GM23248 (cell line): ENCODE results near the gene MYORG. TPM values are rescaled to one million over a fixed set of nuclear protein-coding genes. Genes with fewer than 3 reads are reported as not detected.

Experiments
- DNase-seq: peaks from one replicate; pipeline ENCODE4 v3.0.0-alpha.2; 2015
- H2AFZ ChIP-seq: fragments of 200-600 bp; sonication (generic); 2 replicates; pipeline ENCODE4 v1.6.1; 2016; ENCODE audit warnings: antibody characterized with exemption
- H3F3A ChIP-seq: fragments of 200-600 bp; sonication (generic); 2 replicates; pipeline ENCODE4 v1.6.1; 2016; ENCODE audit warnings: mild to moderate bottlenecking, antibody characterized with exemption, mixed run types; ENCODE audit not compliant: insufficient read depth
- H3K27ac ChIP-seq: fragments of 200-600 bp; sonication (generic); 2 replicates; pipeline ENCODE4 v1.5.1; 2016; ENCODE audit warnings: mild to moderate bottlenecking
- H3K27me3 ChIP-seq: fragments of 200-600 bp; sonication (generic); replicated peaks from 2 replicates; pipeline ENCODE4 v1.6.1; 2016; ENCODE audit warnings: mild to moderate bottlenecking; ENCODE audit not compliant: insufficient read depth
- H3K36me3 ChIP-seq: fragments of 200-600 bp; sonication (generic); 2 replicates; pipeline ENCODE4 v1.6.1; 2016; ENCODE audit warnings: low read depth, mild to moderate bottlenecking
- H3K4me1 ChIP-seq: fragments of 200-600 bp; sonication (generic); 2 replicates; pipeline ENCODE4 v1.6.1; 2016; ENCODE audit warnings: mild to moderate bottlenecking; ENCODE audit not compliant: insufficient read depth
- H3K4me2 ChIP-seq: fragments of 200-600 bp; sonication (generic); one replicate; pipeline ENCODE4 v1.6.1; 2016; ENCODE audit warnings: mild to moderate bottlenecking; ENCODE audit not compliant: unreplicated experiment
- H3K4me3 ChIP-seq: fragments of 200-600 bp; sonication (generic); 2 replicates; pipeline ENCODE4 v1.5.1; 2016; ENCODE audit warnings: mild to moderate bottlenecking
- H3K79me2 ChIP-seq: fragments of 200-600 bp; sonication (generic); 2 replicates; pipeline ENCODE4 v1.6.1; 2016; ENCODE audit warnings: mild to moderate bottlenecking; ENCODE audit not compliant: insufficient read depth
- H3K9ac ChIP-seq: fragments of 200-600 bp; sonication (generic); 2 replicates; pipeline ENCODE4 v1.6.1; 2016; ENCODE audit warnings: mild to moderate bottlenecking
- H3K9me2 ChIP-seq: fragments of 200-600 bp; sonication (generic); 2 replicates; pipeline ENCODE4 v1.6.1; 2016; ENCODE audit warnings: mixed run types, mild to moderate bottlenecking, moderate library complexity; ENCODE audit not compliant: insufficient read depth
- H3K9me3 ChIP-seq: fragments of 200-600 bp; sonication (generic); one replicate; pipeline ENCODE4 v1.6.1; 2017; ENCODE audit warnings: low read depth
- H4K20me1 ChIP-seq: fragments of 200-600 bp; sonication (generic); 2 replicates; pipeline ENCODE4 v1.6.0; 2016; ENCODE audit not compliant: insufficient read depth
- EZH2 ChIP-seq: fragments of 200-600 bp; sonication (generic); IDR thresholded peaks from 2 replicates; pipeline ENCODE4 v1.6.1; 2018; ENCODE audit warnings: antibody characterized with exemption, mild to moderate bottlenecking; ENCODE audit not compliant: insufficient read depth, poor library complexity, severe bottlenecking
- EZH2phosphoT487 ChIP-seq: fragments of 200-600 bp; sonication (generic); IDR thresholded peaks from 2 replicates; pipeline ENCODE4 v1.6.1; 2018; ENCODE audit warnings: antibody characterized with exemption, moderate library complexity, mild to moderate bottlenecking, low read depth; ENCODE audit not compliant: insufficient read depth
- WGBS, 2 experiments: methylation state at CpG; one replicate each; pipeline ENCODE4 v1.1.6; 2015 to 2017; ENCODE audit warnings: low lambda C conversion rate in 2 of 2, low coverage in 1 of 2; ENCODE audit errors: missing lambda C conversion rate in 2 of 2; 5-methylcytosine and 5-hydroxymethylcytosine counted together
- in situ Hi-C: fragments of 300-500 bp; cut with MboI; formaldehyde crosslinking; loops from 2 replicates; pipeline ENCODE4 v1.15.0; 2020
- polyA plus RNA-seq: library from polyadenylated mRNA; unstranded; fragments of >200 nt; fragmentation: Nextera tagmentation; extraction: Ambion mirVana; gene quantifications from 2 replicates; pipeline ENCODE4 v1.2.1, GENCODE V29; 2016
- total RNA-seq: library from RNA; depleted of rRNA; stranded (reverse); fragments of >200 nt; shearing (Covaris generic); gene quantifications from 2 replicates; pipeline ENCODE4 v1.2.3, GENCODE V29; 2014

Gene MYORG
- total and polyA plus RNA-seq, 2 experiments from 2014 or later: 0.73 to 1.1 TPM

DNA sequence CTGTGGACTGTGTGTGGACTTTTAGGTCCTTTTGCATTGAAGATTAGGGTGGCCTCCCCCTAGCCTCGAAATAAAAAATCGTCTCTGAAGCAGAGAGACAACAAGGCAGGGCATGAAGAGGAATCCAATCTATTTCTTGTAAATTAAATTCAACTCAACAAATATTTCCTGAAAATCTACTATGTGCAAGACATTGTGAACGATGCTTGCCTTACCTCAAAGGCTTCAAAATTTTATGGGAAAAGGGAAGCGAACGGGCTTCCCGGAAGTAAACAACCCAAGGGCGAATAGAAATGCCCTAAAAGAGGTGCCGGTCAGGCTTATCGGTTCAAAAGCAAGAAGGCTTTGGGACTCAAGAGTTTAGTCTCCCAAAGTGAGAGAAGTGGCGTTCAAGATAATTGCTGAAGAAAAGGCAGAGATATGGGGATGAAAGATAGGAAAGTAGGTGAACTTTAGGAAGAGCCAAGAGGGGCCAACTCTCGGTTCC, 48.2 kb downstream of the MYORG start:
- H3K4me1 ChIP-seq: peaks cover 33% of the 10 kb centered on the region
- DNase-seq: no peak
- WGBS, 2 experiments: 1 to 4% methylated on average over 11 of the region's 11 CpGs
- H3F3A ChIP-seq: peaks cover 19% of the 10 kb centered on the region
- H3K4me3 ChIP-seq: peak overlapping the region; percentile 81
- H3K9ac ChIP-seq: peak overlapping the region; percentile 92
- H3K9me3 ChIP-seq: no peaks in the 10 kb centered on the region
- in situ Hi-C loops: no loop called here
- TF ChIP-seq EZH2phosphoT487: no peak
- TF ChIP-seq EZH2: no peak
- peak overlapping the region; percentile 88 for H3K4me2 ChIP-seq
- H3K79me2 ChIP-seq: peaks cover 62% of the 10 kb centered on the region
- H3K9me2 ChIP-seq: no peaks in the 10 kb centered on the region
- peak overlapping the region; percentile 91 for H2AFZ ChIP-seq
- no peaks in the 10 kb centered on the region for H3K27me3 ChIP-seq
- no peaks in the 10 kb centered on the region for H4K20me1 ChIP-seq
- H3K36me3 ChIP-seq: no peaks in the 10 kb centered on the region
- peak overlapping the region; percentile 86 for H3K27ac ChIP-seq

DNA sequence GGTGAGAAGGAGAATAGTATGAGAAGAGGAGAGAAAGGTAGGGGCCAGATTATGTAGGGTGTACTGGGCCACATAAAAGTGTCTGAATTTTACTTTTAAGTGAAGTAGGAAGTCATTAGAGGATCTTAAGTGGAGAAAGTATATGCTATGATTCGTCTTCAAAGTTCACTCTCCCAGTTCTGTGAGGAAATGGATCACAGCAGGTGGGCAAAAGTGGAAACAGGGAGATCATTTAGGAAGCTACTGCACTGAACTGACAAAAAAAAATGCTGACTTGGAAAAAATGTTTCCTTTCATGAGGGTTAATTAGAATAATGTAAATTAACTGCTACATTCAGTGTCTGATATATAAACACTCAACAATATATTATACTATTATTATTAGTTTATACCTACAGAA, 50.0 kb downstream of the MYORG start:
- no peak for DNase-seq
- Histone ChIP-seq H3K9me2 (no peaks in the 10 kb centered on the region), H3K9me3 (no peaks in the 10 kb centered on the region), H3K4me1 (peaks cover 33% of the 10 kb centered on the region), H3K36me3 (no peaks in the 10 kb centered on the region), H3K4me2 (no peak overlapping the region), H3K27ac (peak overlapping the region; percentile 63; the same call in 1 of the 2 replicates), H3K27me3 (no peaks in the 10 kb centered on the region), H2AFZ (no peak overlapping the region), H3K79me2 (peaks cover 55% of the 10 kb centered on the region), H3K4me3 (no peak overlapping the region), H3K9ac (no peak overlapping the region), H3F3A (peaks cover 19% of the 10 kb centered on the region), H4K20me1 (no peaks in the 10 kb centered on the region)
- WGBS, 2 experiments: 56 to 88% methylated on average over 1 of the region's 1 CpG
- TF ChIP-seq EZH2: no peak
- no peak for TF ChIP-seq EZH2phosphoT487
- in situ Hi-C loops: no loop called here

DNA sequence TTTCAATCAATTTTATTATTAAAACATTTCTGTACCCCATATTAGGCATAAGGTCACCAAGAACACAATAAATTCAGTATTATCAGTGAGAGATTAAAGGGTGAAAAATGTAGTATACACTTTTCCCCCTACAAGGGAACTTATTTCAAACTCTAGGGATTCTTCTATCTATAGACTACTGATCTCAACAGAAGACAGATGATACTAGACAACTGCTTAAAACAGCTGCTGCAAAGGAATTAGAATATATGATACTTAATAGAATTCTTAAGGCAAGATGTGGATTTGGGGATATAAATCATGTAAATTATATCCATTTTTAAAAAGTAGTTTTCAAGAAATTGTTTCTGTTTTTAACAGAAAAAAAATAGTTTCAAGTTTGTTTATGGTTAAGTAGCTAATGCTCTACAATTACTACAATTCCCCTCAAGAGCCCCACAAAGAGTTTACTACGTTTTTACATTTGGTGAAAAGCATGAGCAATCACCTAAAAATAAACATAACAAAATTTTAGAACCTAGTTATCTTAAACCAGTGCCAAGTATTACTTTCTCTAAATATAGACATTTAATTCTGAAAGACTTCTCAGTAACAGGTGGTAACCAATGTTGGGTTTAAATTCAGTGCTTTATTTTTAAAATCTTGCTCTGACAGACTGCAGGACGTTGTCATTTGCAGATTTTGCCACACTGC, 53.7 kb downstream of the MYORG start:
- no peak overlapping the region for H3K4me2 ChIP-seq

DNA sequence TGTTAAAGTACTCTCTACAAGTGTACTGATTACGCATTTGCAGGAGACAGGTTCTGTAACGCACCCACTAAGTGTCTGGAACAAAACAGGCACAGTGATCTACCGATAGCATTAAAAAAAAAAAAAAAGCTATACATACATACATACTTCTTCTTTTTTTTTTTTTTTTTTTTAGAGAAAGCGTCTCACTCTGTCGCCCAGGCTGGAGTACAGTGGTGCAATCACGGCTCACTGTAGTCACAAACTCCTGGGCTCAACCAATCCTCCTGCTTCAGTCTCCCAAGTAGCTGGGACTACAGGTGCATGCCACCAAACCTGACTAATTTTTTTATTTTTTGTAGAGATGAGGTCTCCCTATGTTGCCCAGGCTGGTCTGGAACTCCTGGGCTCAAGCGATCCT, 55.2 kb downstream of the MYORG start:
- H3K36me3 ChIP-seq: no peaks in the 10 kb centered on the region
- 95 to 97% methylated on average over 6 to 7 of the region's 7 CpGs for WGBS, 2 experiments
- in situ Hi-C loops: no loop called here
- H3K9ac ChIP-seq: no peak overlapping the region
- peaks cover 11% of the 10 kb centered on the region for H3F3A ChIP-seq
- no peak overlapping the region for H2AFZ ChIP-seq
- peaks cover 18% of the 10 kb centered on the region; the same call in 1 of the 2 replicates for H3K79me2 ChIP-seq
- H3K9me2 ChIP-seq: no peaks in the 10 kb centered on the region
- TF ChIP-seq EZH2phosphoT487 (no peak), EZH2 (no peak)
- DNase-seq: no peak
- H3K4me3 ChIP-seq: no peak overlapping the region
- peaks cover 13% of the 10 kb centered on the region for H3K4me1 ChIP-seq
- H3K27me3 ChIP-seq: no peaks in the 10 kb centered on the region
- no peaks in the 10 kb centered on the region for H3K9me3 ChIP-seq
- no peaks in the 10 kb centered on the region for H4K20me1 ChIP-seq
- H3K27ac ChIP-seq: no peak overlapping the region
- H3K4me2 ChIP-seq: no peak overlapping the region

More for the DNA sequence above, 53.7 kb downstream of the MYORG start:
- H3F3A ChIP-seq: peaks cover 13% of the 10 kb centered on the region
- no peaks in the 10 kb centered on the region for H3K27me3 ChIP-seq
- H2AFZ ChIP-seq: no peak overlapping the region
- H3K4me3 ChIP-seq: no peak overlapping the region
- H3K79me2 ChIP-seq: peaks cover 34% of the 10 kb centered on the region
- no peak for TF ChIP-seq EZH2phosphoT487
- TF ChIP-seq EZH2: no peak
- WGBS, 2 experiments: 42 to 48% methylated on average over 2 of the region's 2 CpGs
- DNase-seq: no peak
- no peaks in the 10 kb centered on the region for H3K36me3 ChIP-seq
- H3K27ac ChIP-seq: no peak overlapping the region
- no peaks in the 10 kb centered on the region for H4K20me1 ChIP-seq
- in situ Hi-C loops: no loop called here
- no peaks in the 10 kb centered on the region for H3K9me2 ChIP-seq
- no peaks in the 10 kb centered on the region for H3K9me3 ChIP-seq
- peaks cover 22% of the 10 kb centered on the region for H3K4me1 ChIP-seq
- no peak overlapping the region for H3K9ac ChIP-seq
